ENCODE results near the gene DMWD.

The DMWD gene

GRCh38 chr19:45816236-45817009, 23.8 kb upstream of the DMWD start:
- Histone ChIP-seq H3K36me3 (ENCODE audit: low read length) (no peaks in the 10 kb centered on the region), H3F3A (ENCODE audit: insufficient read depth) (peaks cover 3% of the 10 kb centered on the region; the same call in 1 of the 2 replicates), H3K27ac (ENCODE audit: low read depth, low read length) (no peak overlapping the region), H3K9ac (ENCODE audit: low read length) (no peak overlapping the region), H3K4me3 (ENCODE audit: insufficient read depth, low read length, poor library complexity, severe bottlenecking) (no peak overlapping the region), H3K4me2 (ENCODE audit: low read depth, low read length, poor library complexity, severe bottlenecking) (no peak overlapping the region), H3K9me3 (ENCODE audit: insufficient read depth, low read length) (no peaks in the 10 kb centered on the region), H3K79me2 (ENCODE audit: insufficient read depth, low read length) (no peaks in the 10 kb centered on the region), H4K20me1 (ENCODE audit: low read depth, low read length) (no peaks in the 10 kb centered on the region), H3K27me3 (ENCODE audit: low read length) (no peaks in the 10 kb centered on the region), H2AFZ (ENCODE audit: low read depth, low read length, severe bottlenecking) (no peak overlapping the region), H3K9me2 (replicated peaks; ENCODE audit: insufficient read depth, low read length) (no peaks in the 10 kb centered on the region)
- TF ChIP-seq EZH2phosphoT487 (conservative IDR thresholded peaks at IDR 0.05; ENCODE audit: low read length) (no peak), CTCF (IDR thresholded peaks at IDR 0.05; ENCODE audit: insufficient read depth, low read length, poor library complexity, severe bottlenecking) (no peak)

- no peak for TF ChIP-seq EZH2phosphoT487 (conservative IDR thresholded peaks at IDR 0.05; ENCODE audit: low read length)
- no peak for TF ChIP-seq CTCF (IDR thresholded peaks at IDR 0.05; ENCODE audit: insufficient read depth, low read length, poor library complexity, severe bottlenecking)
- H3K9ac ChIP-seq (ENCODE audit: low read length): no peak overlapping the region
Observed at GRCh38 chr19:45815481-45816216, 23.0 kb upstream of the DMWD start.

GRCh38 chr19:45814851-45815480, 22.3 kb upstream of the DMWD start, which contains the start of gene RSPH6A:
RSPH6A (minus strand) TSS chr19:45815308; CDS start chr19:45815176, 132 bp downstream.
- no peaks in the 10 kb centered on the region for H4K20me1 ChIP-seq (ENCODE audit: low read depth, low read length)
- no peaks in the 10 kb centered on the region for H3K9me3 ChIP-seq (ENCODE audit: insufficient read depth, low read length)
- no peak within 1 kb of the TSS for H2AFZ ChIP-seq (ENCODE audit: low read depth, low read length, severe bottlenecking)
- no peaks in the 10 kb centered on the region for H3K79me2 ChIP-seq (ENCODE audit: insufficient read depth, low read length)
- H3K9ac ChIP-seq (ENCODE audit: low read length): no peak within 1 kb of the TSS
- no peak within 1 kb of the TSS for H3K4me2 ChIP-seq (ENCODE audit: low read depth, low read length, poor library complexity, severe bottlenecking)
- H3K27ac ChIP-seq (ENCODE audit: low read depth, low read length): no peak within 1 kb of the TSS
- H3K9me2 ChIP-seq (replicated peaks; ENCODE audit: insufficient read depth, low read length): no peaks in the 10 kb centered on the region
- no peaks in the 10 kb centered on the region for H3K27me3 ChIP-seq (ENCODE audit: low read length)
- no peak within 1 kb of the TSS for H3K4me3 ChIP-seq (ENCODE audit: insufficient read depth, low read length, poor library complexity, severe bottlenecking)
- TF ChIP-seq EZH2phosphoT487 (conservative IDR thresholded peaks at IDR 0.05; ENCODE audit: low read length) (no peak), CTCF (IDR thresholded peaks at IDR 0.05; ENCODE audit: insufficient read depth, low read length, poor library complexity, severe bottlenecking) (no peak)
- H3F3A ChIP-seq (ENCODE audit: insufficient read depth): peaks cover 3% of the 10 kb centered on the region; the same call in 1 of the 2 replicates
- H3K36me3 ChIP-seq (ENCODE audit: low read length): no peaks in the 10 kb centered on the region

More at GRCh38 chr19:45815481-45816216, 23.0 kb upstream of the DMWD start:
- no peaks in the 10 kb centered on the region for H3K9me3 ChIP-seq (ENCODE audit: insufficient read depth, low read length)
- H4K20me1 ChIP-seq (ENCODE audit: low read depth, low read length): no peaks in the 10 kb centered on the region
- no peak overlapping the region for H3K4me2 ChIP-seq (ENCODE audit: low read depth, low read length, poor library complexity, severe bottlenecking)
- H3K79me2 ChIP-seq (ENCODE audit: insufficient read depth, low read length): no peaks in the 10 kb centered on the region
- no peak overlapping the region for H2AFZ ChIP-seq (ENCODE audit: low read depth, low read length, severe bottlenecking)
- H3K27ac ChIP-seq (ENCODE audit: low read depth, low read length): no peak overlapping the region
- no peaks in the 10 kb centered on the region for H3K27me3 ChIP-seq (ENCODE audit: low read length)
- no peak overlapping the region for H3K4me3 ChIP-seq (ENCODE audit: insufficient read depth, low read length, poor library complexity, severe bottlenecking)
- H3K36me3 ChIP-seq (ENCODE audit: low read length): no peaks in the 10 kb centered on the region
- no peaks in the 10 kb centered on the region for H3K9me2 ChIP-seq (replicated peaks; ENCODE audit: insufficient read depth, low read length)
- peaks cover 3% of the 10 kb centered on the region; the same call in 1 of the 2 replicates for H3F3A ChIP-seq (ENCODE audit: insufficient read depth)

Measured in SU-DHL-6 (cell line).